Skeletal muscle cell (primary cell): ENCODE results near the gene FAM136A.

Source experiments
- DNase-seq: peaks from one replicate; pipeline ENCODE4 v3.0.0-alpha.2; 2010; ENCODE audit warnings: low read depth
- H3K4me3 ChIP-seq: 2 replicates; pipeline ENCODE4 v1.5.1; 2011; ENCODE audit warnings: low read depth, mild to moderate bottlenecking, control low read depth, low read length, moderate library complexity

The FAM136A gene

GRCh38 chr2:70301344-70302194, at the start of gene FAM136A:
Gene FAM136A, minus strand, starts transcription at chr2:70302067. Its CDS starts 56 bp downstream, at chr2:70302011.
- peak within 1 kb of the TSS; percentile 97 for H3K4me3 ChIP-seq
- DNase-seq = peak; percentile 22

GRCh38 chr2:70349921-70350685, 48.2 kb upstream of the FAM136A start:
- H3K4me3 ChIP-seq = no peak overlapping the region
- DNase-seq = no peak

- DNase-seq = no peak
- no peak overlapping the region for H3K4me3 ChIP-seq
These were observed 46.0 kb upstream of the FAM136A start for GRCh38 chr2:70347831-70348230.

DNA sequence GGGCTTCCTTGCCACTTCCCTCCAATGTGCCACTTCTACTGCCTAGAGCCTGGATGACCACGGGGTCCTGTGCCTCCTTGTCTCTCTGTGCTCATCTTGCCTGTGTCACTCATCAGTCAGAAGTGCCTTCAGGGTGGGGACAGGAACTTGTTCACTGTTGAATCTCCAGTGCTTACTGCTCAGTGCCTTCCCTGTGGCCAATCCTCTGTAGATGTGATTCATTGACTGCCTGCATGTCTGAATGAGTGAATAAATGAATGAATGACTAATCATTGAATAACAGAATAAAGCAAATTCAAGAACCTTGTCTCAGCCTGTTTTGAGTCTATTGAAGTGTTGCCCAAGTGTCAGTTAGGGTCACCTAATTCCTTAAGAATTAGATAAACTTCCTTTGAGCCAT, 42.3 kb upstream of the FAM136A start:
- DNase-seq = no peak

DNA sequence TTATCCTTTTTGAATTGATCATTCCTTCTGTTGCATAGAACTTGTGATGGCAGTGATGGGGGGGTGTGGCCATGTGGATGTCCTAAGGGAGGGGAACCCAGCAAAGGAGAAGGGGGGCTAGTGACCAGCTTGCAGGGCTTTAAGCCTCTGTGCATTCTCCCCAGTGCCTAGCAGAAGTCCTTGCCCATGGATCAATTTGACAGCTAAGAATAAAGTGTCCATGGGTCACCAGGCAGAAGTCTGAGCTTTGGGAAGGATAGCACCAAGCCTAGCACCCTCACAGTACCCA, 39.6 kb upstream of the FAM136A start:
- no peak for DNase-seq
- no peak overlapping the region for H3K4me3 ChIP-seq

More for the DNA sequence above, 42.3 kb upstream of the FAM136A start:
- H3K4me3 ChIP-seq = no peak overlapping the region

GRCh38 chr2:70340761-70341476, 39.1 kb upstream of the FAM136A start:
- H3K4me3 ChIP-seq = no peak overlapping the region
- DNase-seq = no peak

- H3K4me3 ChIP-seq = no peak overlapping the region
- DNase-seq = no peak
These were observed 38.2 kb upstream of the FAM136A start for GRCh38 chr2:70340075-70340474.

DNA sequence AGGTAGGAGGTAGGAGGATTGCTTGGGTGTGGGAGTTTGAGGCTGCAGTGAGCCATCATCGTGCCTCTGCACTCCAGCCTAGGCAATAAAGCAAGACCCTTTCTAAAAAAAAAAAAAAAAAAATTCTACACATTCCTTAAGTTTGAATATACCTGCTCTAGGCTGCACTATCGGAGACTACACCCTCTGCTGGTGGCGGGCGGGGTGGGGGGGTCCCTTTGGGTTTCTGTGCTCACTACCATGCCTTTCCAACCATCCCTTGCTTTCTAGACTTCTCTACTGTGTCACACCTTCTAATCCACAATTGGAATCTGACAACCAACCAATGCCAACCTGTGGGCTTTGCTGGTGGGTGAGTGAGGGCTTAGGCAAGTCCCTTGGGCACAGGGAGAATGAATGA, 34.7 kb upstream of the FAM136A start:
- no peak for DNase-seq
- no peak overlapping the region for H3K4me3 ChIP-seq

DNA sequence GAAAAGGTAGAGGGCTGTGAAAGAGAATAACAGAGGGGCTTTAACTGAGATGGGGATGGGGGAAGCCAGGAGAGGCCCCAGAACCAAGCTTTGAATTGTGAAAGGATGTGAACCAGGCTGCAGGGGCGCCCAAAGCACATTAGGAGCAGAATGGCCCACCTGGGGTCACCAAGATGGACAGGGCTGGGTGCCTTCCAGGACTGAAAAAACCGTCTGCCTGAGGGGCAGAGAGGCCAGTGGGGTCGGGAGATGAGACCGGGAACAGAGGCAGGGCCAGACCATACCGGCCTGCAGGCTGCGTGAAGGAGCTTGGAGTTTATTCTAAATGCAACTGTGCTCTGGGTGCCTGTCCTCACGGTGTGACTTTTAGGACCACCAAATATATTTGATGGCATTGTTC, 29.1 kb upstream of the FAM136A start:
- no peak for DNase-seq
- H3K4me3 ChIP-seq = no peak overlapping the region

- no peak for DNase-seq
- H3K4me3 ChIP-seq = no peak overlapping the region
These were observed 28.6 kb upstream of the FAM136A start for GRCh38 chr2:70330476-70330875.

- no peak for DNase-seq
- H3K4me3 ChIP-seq = no peak overlapping the region
These were observed 27.2 kb upstream of the FAM136A start for GRCh38 chr2:70328921-70329561.

DNA sequence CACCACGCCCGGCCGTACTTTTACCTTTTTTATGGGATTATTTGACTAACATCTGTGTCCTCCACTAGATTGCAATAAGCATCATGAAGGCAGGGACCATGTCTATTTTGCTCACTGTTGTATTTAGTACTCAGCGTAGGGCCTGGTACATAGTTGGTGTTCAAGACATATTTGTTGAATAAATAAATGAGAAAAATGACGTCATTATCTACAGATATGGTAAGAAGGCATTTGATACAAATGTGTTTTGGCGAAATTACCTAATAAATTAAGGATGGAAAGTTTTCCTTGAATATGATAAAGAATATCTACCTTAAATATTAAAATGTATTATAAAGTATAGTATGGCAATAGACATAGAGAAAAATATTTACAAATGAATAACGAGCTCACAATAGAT, 24.0 kb upstream of the FAM136A start:
- H3K4me3 ChIP-seq = no peak overlapping the region
- no peak for DNase-seq

DNA sequence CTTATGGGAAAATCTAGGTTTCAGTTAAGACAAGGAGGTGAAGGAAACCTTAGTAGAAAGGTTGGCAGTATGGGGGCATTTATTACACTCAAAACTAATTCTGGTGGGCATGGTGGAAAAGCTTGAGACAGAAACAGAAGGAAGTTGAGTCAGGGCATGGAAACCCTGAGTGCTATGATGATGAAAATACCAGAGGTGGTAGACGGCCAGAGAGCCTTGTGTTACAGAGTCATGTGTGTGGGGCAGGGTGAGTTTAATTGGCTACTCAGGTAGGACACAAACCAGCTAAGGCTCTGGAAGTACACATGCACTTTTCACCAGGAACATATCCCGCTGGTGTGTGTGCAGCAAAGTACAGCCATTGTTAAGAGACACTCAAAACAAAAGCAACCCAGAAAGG, 20.7 kb upstream of the FAM136A start:
- no peak overlapping the region for H3K4me3 ChIP-seq
- no peak for DNase-seq

DNA sequence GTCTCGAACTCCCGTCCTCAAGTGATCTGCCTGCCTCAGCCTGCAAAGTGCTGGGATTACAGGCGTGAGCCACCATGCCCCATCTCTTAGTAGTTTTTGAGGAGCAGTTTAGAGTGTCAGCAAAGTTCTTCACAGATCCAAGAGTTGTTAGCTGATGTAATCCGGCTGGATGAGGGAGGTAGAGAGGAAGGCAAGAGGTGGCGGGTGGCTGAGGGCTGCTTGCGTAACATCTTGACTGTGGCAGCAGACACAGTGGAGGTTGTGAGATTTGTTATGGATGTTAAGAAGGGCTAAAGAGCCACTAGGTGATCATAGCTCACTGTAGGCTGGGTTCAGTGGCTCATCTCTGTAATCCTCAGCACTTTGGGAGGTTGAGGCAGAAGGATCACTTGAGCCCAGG, 19.5 kb upstream of the FAM136A start:
- DNase-seq = no peak
- no peak overlapping the region for H3K4me3 ChIP-seq

DNA sequence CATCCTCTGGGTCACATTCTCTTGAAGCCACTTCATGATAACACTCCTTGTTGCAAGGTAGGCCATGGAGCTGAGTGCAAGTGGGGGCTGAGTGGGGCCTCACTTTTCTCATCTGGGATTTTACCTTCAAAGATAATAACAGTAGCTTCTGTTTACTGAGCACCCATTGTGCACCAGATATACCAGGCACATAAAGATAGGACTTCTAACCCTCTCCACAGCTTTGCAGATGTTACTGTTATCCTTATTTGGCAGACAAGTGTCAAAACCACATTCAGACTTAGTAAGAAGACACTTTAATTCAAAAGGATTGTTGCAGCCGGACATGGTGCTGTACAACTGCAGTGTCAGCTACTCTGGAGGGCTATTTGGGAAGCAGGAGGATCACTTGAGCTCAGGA, 12.8 kb upstream of the FAM136A start:
- DNase-seq = no peak
- no peak overlapping the region for H3K4me3 ChIP-seq

GRCh38 chr2:70312560-70312959, 10.7 kb upstream of the FAM136A start:
- no peak for DNase-seq
- no peak overlapping the region for H3K4me3 ChIP-seq

GRCh38 chr2:70310899-70311298, 9.0 kb upstream of the FAM136A start:
- no peak overlapping the region for H3K4me3 ChIP-seq
- DNase-seq = no peak

DNA sequence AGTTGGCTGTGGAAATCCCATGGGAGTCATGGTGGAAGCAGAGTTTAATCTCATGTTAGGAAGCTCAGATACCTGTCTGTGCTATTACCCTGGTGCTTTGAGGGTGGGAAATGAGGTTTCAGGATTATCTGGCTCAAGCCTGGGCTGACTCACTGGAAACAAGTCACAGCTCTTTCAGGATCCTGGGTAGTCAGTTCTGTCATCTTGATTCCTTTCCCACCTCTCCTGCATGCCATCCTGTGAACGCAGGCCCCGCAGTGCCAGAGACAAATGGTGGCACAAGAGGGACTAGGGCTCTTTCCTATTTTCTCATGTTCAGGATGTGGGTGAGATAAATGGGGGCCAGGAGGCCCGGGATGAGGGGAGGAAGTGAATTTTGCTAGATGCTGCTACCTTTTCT, 3.7 kb upstream of the FAM136A start:
- H3K4me3 ChIP-seq = no peak overlapping the region
- no peak for DNase-seq

DNA sequence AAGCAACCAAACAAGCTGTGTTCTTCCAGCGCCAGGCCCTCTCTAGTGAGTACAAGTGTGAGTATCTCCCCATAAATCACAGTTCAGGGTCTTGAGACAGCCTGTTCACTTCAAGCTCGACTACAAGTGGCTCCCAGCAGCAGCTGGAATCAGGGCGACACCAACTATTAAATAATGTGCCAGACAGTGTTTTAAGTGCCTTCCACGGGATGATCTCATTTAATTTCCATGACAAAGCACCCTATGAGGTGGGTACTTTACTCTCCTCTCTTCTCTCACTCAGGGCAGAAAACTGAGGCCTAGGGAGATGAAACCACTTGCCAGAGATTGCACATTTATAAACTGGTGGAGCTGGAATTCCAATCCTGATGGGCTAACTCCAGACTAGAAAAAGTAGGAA, 2.6 kb upstream of the FAM136A start:
- DNase-seq = no peak
- H3K4me3 ChIP-seq = no peak overlapping the region

GRCh38 chr2:70303186-70303585, 1.3 kb upstream of the FAM136A start:
- no peak for DNase-seq
- H3K4me3 ChIP-seq = no peak overlapping the region
